Erythroblast (primary cell): Measurements from ENCODE around the gene EBP.

Experiments used
- GATA1 ChIP-seq: IDR thresholded peaks from 2 replicates; pipeline ENCODE4 v1.6.1; 2011; ENCODE audit warnings: low read depth, mild to moderate bottlenecking, control low read depth, low read length, moderate library complexity
- POLR2A ChIP-seq: IDR thresholded peaks from 2 replicates; pipeline ENCODE4 v1.6.1; 2011; ENCODE audit warnings: mild to moderate bottlenecking, low read length

DNA sequence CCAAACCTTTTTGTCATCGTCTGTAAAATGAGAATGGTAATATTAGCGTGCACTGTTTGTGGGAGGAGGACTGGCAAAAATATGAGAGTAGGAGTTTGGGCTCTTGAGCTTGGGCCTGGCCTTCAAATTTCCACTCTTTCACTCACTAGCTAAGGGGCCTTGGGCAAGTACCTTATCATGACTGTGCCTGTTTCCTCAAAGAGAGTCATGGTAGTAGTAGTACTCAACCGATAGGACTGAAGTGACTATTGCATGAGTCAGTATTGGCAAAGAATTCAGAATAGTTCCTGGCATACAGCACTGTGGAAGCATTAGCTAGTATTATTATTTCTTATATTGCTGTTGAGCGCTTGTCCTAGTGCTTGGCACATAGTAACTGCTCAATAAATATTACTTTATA lies 36.7 kb downstream of the EBP start:
- TF ChIP-seq POLR2A = no peak
- no peak for TF ChIP-seq GATA1
